NB4 (cell line): ENCODE results near the gene MAJIN.

Experiments
- DNase-seq: peaks from one replicate; pipeline ENCODE4 v3.0.0; 2010; ENCODE audit warnings: low read depth
- H3K4me3 ChIP-seq: one replicate; pipeline ENCODE4 v1.5.1; 2011; ENCODE audit warnings: mild to moderate bottlenecking, low read depth, low read length, moderate library complexity
- CTCF ChIP-seq: IDR thresholded peaks from one replicate; pipeline ENCODE4 v1.5.1; 2012; ENCODE audit warnings: low read depth, low read length
- MYC ChIP-seq: IDR thresholded peaks from 2 replicates; pipeline ENCODE4 v1.6.1; 2011; ENCODE audit warnings: low read depth, low read length
- POLR2A ChIP-seq: IDR thresholded peaks from 2 replicates; pipeline ENCODE4 v1.6.1; 2011; ENCODE audit warnings: mild to moderate bottlenecking; ENCODE audit not compliant: insufficient read length; ENCODE audit errors: extremely low read depth
- TF ChIP-seq, protein P1 (sequence below): IDR thresholded peaks from 2 replicates; pipeline ENCODE4 v1.6.1; 2011; ENCODE audit warnings: low read depth, low read length

MAJIN gene

GRCh38 chr11:65016705-65017104 is 44.8 kb upstream of the MAJIN start:
- no peak overlapping the region for H3K4me3 ChIP-seq
- DNase-seq, result peak; percentile 38
- TF ChIP-seq CTCF (peak; percentile 20), POLR2A (no peak), MYC (no peak)
- TF ChIP-seq, protein P1, sequence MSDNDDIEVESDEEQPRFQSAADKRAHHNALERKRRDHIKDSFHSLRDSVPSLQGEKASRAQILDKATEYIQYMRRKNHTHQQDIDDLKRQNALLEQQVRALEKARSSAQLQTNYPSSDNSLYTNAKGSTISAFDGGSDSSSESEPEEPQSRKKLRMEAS, result no peak

DNA sequence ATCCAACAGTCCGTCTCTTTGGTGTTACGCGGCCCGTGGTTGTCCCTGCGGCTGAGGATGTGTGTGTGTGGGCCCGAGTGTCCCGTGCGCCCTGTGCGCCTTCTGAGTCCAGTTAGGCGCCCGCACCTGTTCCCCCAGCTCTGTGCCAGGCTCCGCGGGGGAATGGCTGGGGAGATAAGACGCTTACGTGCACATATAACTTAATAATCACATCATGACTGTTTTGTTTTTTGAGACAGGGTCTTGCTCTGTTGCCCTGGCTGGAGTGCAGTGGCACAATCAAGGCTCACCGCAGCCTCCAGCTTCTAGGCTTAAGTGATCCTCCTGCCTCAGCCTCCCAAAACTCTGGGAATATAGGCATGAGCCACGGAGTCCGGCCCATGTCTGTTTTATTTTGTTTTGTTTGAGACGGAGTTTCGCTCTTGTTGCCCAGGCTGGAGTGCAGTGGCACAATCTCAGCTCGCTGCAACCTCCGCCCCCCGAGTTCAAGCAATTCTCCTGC is 42.9 kb upstream of the MAJIN start:
- H3K4me3 ChIP-seq, result peak overlapping the region; percentile 85
- TF ChIP-seq POLR2A (no peak), MYC (no peak), CTCF (no peak)
- TF ChIP-seq, protein P1, result no peak
- DNase-seq, result no peak

DNA sequence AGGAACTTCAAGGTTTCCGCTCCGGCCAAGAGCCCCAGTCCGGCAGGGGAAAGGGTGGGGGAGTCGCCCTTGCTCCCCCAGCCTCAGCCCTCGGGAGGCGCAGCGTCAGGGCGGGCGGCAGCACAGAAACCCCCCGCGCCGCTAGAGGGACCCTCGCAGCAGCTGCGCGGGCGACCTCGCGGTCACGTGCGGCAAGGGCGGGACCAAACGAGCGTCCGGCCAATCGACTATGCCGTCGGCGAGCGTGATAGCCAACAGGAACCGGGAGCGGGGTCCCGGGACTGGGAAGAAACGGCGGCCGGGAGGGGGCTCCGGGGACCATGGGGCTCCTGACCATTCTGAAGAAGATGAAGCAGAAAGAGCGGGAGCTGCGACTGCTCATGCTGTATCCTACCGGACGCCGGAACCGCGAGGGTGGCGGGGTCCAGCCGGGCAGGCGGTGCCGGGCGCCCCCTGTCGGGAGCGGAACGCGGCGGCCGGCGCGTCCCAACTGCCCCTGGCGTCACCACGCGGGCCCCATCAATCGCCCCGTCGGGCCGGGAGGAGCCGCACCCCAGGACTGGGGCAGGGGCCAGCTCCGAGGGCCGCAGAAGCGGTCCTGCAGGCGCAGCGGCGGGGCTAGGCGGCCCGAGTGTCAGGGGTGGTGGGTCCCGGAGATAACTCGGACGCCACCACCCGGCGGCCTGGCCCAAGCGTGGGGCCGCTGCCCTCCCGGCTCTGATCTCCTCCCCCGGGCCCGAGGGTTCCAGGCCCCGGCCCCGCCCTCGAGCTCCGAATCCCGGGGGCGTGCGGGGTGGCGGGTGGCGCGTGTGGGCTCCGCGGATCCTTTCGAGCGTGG is 42.2 kb upstream of the MAJIN start, which contains the start of gene ARL2:
TSS of gene ARL2 (plus strand) at position 273 of the 838 bp plus-strand sequence. CDS start at position 321, 48 bp downstream.
- TF ChIP-seq, protein P1, result peak; percentile 97
- TF ChIP-seq POLR2A, result peak; percentile 63
- TF ChIP-seq MYC, result no peak; the same call in none of the 2 replicates
- peak; percentile 33 for TF ChIP-seq CTCF
- peak within 1 kb of the TSS; percentile 85 for H3K4me3 ChIP-seq
- DNase-seq, result peak; percentile 97

DNA sequence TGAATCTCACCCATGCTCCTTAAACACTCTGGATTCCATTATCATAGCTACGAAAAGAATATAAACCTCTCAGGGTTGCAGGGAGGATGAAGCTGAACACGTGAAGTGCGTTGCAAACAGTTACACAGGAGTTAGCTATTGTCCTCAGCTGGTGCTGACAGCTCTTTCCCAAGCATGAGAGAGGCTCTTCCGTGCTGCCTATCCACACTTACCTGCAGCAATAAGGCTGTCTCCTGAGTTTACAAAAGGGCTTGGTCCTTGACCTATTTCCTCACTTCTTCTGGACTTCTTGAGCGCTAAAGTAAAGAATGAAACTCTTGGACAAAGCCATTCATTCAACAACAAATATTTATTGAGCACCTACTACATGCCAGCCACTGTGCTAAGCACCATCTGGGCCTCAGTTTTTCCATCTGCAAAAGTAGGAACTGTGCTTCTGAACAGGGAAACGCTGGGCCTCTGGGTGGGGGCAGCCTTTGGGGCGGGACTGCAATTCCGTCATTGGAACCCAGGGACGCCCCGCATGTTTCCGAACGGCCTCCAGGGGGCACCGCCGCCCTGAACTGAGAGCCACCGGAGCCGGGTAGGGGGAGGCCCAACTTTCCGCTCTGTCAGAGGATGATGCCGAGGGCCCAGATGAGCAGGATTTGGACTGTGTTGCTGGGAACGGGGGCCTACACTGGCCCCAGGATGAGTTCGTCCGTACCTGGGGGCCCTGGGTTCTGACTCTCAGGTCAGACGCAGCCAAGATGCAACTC is 41.4 kb upstream of the MAJIN start:
- peak; percentile 96 for DNase-seq
- TF ChIP-seq CTCF, result peak; percentile 73
- TF ChIP-seq MYC, result no peak; the same call in 1 of the 2 replicates
- peak overlapping the region; percentile 85 for H3K4me3 ChIP-seq

DNA sequence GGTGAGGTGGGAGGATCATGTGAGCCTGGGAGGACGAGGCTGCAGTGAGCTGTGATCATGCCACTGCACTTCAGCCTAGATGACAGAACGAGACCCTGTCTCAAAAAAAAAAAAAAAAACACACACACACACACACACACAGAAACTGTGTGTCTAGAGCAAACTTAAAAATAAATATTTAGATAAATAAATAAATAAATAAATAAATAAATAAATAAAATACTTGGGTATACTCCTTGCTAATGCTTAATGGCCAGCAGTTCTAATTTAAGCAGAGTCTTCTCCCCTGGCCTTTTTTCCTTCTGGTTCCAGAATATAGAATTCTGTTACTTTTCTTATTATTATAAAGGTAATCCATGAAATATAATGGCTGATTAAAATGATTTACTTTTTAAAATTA is 37.0 kb upstream of the MAJIN start:
- TF ChIP-seq CTCF (no peak), POLR2A (no peak), MYC (no peak)
- TF ChIP-seq, protein P1, result no peak

More for the DNA sequence above, 37.0 kb upstream of the MAJIN start:
- H3K4me3 ChIP-seq, result no peak overlapping the region
- DNase-seq, result no peak
